ENCODE data around the gene NAT14.

Gene NAT14

GRCh38 chr19:55490478-55491432 is 5.8 kb downstream of the NAT14 start:
- TF ChIP-seq CTCF (conservative IDR thresholded peaks at IDR 0.05), result no peak
- no peak overlapping the region for H3K27ac ChIP-seq

- TF ChIP-seq CTCF (conservative IDR thresholded peaks at IDR 0.05), result no peak
- H3K27ac ChIP-seq, result no peak overlapping the region
Measured at GRCh38 chr19:55491546-55492360, 6.8 kb downstream of the NAT14 start.

- TF ChIP-seq CTCF (conservative IDR thresholded peaks at IDR 0.05), result no peak
- H3K27ac ChIP-seq, result no peak overlapping the region
Measured at GRCh38 chr19:55492362-55492944, 7.5 kb downstream of the NAT14 start.

GRCh38 chr19:55493052-55493644 is 8.2 kb downstream of the NAT14 start:
- H3K27ac ChIP-seq, result no peak overlapping the region
- TF ChIP-seq CTCF (conservative IDR thresholded peaks at IDR 0.05), result no peak

GRCh38 chr19:55493645-55494171 is 8.7 kb downstream of the NAT14 start:
- no peak for TF ChIP-seq CTCF (conservative IDR thresholded peaks at IDR 0.05)
- H3K27ac ChIP-seq, result no peak overlapping the region

GRCh38 chr19:55494172-55494761 is 9.3 kb downstream of the NAT14 start:
- no peak overlapping the region for H3K27ac ChIP-seq
- TF ChIP-seq CTCF (conservative IDR thresholded peaks at IDR 0.05), result no peak

All from VCaP (cell line).